K562 (cell line): Measurements from ENCODE around the gene CPOX. TPM values are rescaled to one million over a fixed set of nuclear protein-coding genes. Genes with fewer than 3 reads are reported as not detected.

Experiments used
- ARID1B ChIP-seq: fragments of 450-650 bp; IDR thresholded peaks from 2 replicates; pipeline ENCODE4 v1.6.1; 2016; ENCODE audit warnings: antibody characterized with exemption, mild to moderate bottlenecking, inconsistent platforms
- BDP1 ChIP-seq: IDR thresholded peaks from 3 replicates; pipeline ENCODE4 v1.6.1; 2011; ENCODE audit not compliant: insufficient read length, insufficient read depth
- CREB1 ChIP-seq, 2 experiments: sonication (generic) in 1 of 2; formaldehyde crosslinking in 1 of 2; IDR thresholded peaks; 2 replicates each; pipeline versions ENCODE4 v1.6.1 to v1.8.0; 2012 to 2022; ENCODE audit warnings: inconsistent platforms in 1 of 2, mild to moderate bottlenecking in 1 of 2, missing genetic modification reagents in 1 of 2, moderate library complexity in 1 of 2
- GATA2 ChIP-seq: sonication (generic); formaldehyde crosslinking; IDR thresholded peaks from 2 replicates; pipeline ENCODE4 v1.4.0; 2020; ENCODE audit warnings: mild to moderate bottlenecking, missing genetic modification reagents
- KLF6 ChIP-seq: fragments of 250-450 bp; sonication (Bioruptor Pico); IDR thresholded peaks from 2 replicates; pipeline ENCODE4 v1.4.0; 2020; ENCODE audit warnings: mild to moderate bottlenecking, moderate library complexity, borderline replicate concordance
- MCM5 ChIP-seq: fragments of 450-650 bp; IDR thresholded peaks from 2 replicates; pipeline ENCODE4 v1.6.1; 2016; ENCODE audit warnings: low read depth
- SMAD1 ChIP-seq: fragments of 150-350 bp; IDR thresholded peaks from 2 replicates; pipeline ENCODE4 v1.6.1; 2014; ENCODE audit warnings: low read length, low read depth; ENCODE audit not compliant: partially characterized antibody
- SNRNP70 ChIP-seq: fragments of 200-400 bp; formaldehyde crosslinking; optimal IDR thresholded peaks from 2 replicates; pipeline ENCODE3; 2017; ENCODE audit warnings: low read depth, low read length
- ZNF174 ChIP-seq: fragments of 250-450 bp; sonication (Bioruptor Pico); IDR thresholded peaks from 2 replicates; pipeline ENCODE4 v1.4.0; 2020; ENCODE audit warnings: mild to moderate bottlenecking
- ZNF197 ChIP-seq: fragments of 200-800 bp; sonication (Bioruptor generic); IDR thresholded peaks from 2 replicates; pipeline ENCODE4 v1.6.1; 2016; ENCODE audit warnings: low read depth, missing genetic modification characterization, missing compliant biosample characterization
- polyA plus RNA-seq, 8 experiments: library from polyadenylated mRNA; depleted of rRNA in 4 of 8; stranded (reverse) in 5 of 8; unstranded in 3 of 8; fragments of >200 nt; fragmentation: Nextera tagmentation in 2 of 8; fragmentation: Illumina TruSeq in 1 of 8; extraction: Ambion mirVana in 2 of 8; extraction: Trizol in 1 of 8; gene quantifications; 2 replicates each; pipeline versions ENCODE4 v1.2.1 to v1.2.3, GENCODE V29; 2011 to 2014; ENCODE audit warnings: inconsistent platforms in 1 of 8, missing spikeins in 1 of 8
- total RNA-seq, 7 experiments: library from RNA; depleted of rRNA in 6 of 7; stranded (reverse); fragments of >200 nt in 6 of 7; fragmentation: Illumina TruSeq in 2 of 7; extraction: Trizol in 2 of 7; gene quantifications; 2 replicates each; pipeline versions ENCODE4 v1.2.1 to v1.2.3, GENCODE V29; 2011 to 2021; ENCODE audit warnings: low replicate concordance in 1 of 7
- TF ChIP-seq, protein P1 (sequence below): IDR thresholded peaks from 3 replicates; pipeline ENCODE4 v1.6.1; 2011; ENCODE audit warnings: borderline replicate concordance, mild to moderate bottlenecking, moderate library complexity; ENCODE audit not compliant: insufficient read length; ENCODE audit errors: extremely low read depth
- TF ChIP-seq, protein P2 (sequence below): fragments of 450-650 bp; IDR thresholded peaks from 2 replicates; pipeline ENCODE4 v1.6.1; 2016
- TF ChIP-seq, protein P3 (sequence below): fragments of 250-450 bp; sonication (Bioruptor Pico); IDR thresholded peaks from 2 replicates; pipeline ENCODE4 v1.5.0; 2020; ENCODE audit warnings: mild to moderate bottlenecking
- TF ChIP-seq, protein P4 (sequence below), 2 experiments: fragments of 150-350 bp in 1 of 2; IDR thresholded peaks; 2 replicates each; pipeline ENCODE4 v1.6.1; 2012 to 2016; ENCODE audit warnings: low read depth in 2 of 2, low read length in 2 of 2, mild to moderate bottlenecking in 1 of 2, moderate library complexity in 1 of 2
- TF ChIP-seq, protein P5 (sequence below): fragments of 250-450 bp; sonication (Bioruptor Pico); IDR thresholded peaks from 2 replicates; pipeline ENCODE4 v1.8.0; 2021; ENCODE audit warnings: mild to moderate bottlenecking, moderate library complexity
- TF ChIP-seq, protein P6 (sequence below), 2 experiments: fragments of 250-450 bp in 1 of 2; fragments of 450-650 bp in 1 of 2; sonication (Bioruptor Pico) in 1 of 2; IDR thresholded peaks; 2 replicates each; pipeline versions ENCODE4 v1.6.1 to v1.8.0; 2016 to 2021; ENCODE audit warnings: mild to moderate bottlenecking in 2 of 2, moderate library complexity in 2 of 2, missing compliant biosample characterization in 1 of 2, missing genetic modification characterization in 1 of 2

CPOX gene
- total and polyA plus RNA-seq, 9 of the 15 experiments (the other 6 are each of a cell fraction or from before 2014, with no cell fraction given) = 14.6 to 82.1 (median 24.8) TPM

DNA sequence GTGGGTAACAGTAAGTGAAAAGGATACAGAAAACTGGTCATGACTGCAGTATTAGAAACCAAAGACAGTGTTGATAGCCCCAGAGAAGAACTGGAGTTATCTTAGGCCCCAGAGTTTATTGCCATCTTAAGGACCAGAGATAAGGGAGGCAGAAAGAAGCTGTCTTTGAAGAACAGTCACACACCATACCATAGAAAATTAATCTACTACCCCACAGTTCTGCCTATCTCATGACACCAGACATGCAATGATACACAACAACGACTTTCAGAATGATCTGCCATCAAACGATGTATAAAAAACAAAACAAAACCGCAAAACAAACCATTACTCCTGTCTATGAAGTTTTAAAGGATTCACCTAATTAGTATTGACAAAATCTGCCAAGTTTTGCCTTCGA, 9.6 kb downstream of the CPOX start (continued):
- TF ChIP-seq, protein P1, sequence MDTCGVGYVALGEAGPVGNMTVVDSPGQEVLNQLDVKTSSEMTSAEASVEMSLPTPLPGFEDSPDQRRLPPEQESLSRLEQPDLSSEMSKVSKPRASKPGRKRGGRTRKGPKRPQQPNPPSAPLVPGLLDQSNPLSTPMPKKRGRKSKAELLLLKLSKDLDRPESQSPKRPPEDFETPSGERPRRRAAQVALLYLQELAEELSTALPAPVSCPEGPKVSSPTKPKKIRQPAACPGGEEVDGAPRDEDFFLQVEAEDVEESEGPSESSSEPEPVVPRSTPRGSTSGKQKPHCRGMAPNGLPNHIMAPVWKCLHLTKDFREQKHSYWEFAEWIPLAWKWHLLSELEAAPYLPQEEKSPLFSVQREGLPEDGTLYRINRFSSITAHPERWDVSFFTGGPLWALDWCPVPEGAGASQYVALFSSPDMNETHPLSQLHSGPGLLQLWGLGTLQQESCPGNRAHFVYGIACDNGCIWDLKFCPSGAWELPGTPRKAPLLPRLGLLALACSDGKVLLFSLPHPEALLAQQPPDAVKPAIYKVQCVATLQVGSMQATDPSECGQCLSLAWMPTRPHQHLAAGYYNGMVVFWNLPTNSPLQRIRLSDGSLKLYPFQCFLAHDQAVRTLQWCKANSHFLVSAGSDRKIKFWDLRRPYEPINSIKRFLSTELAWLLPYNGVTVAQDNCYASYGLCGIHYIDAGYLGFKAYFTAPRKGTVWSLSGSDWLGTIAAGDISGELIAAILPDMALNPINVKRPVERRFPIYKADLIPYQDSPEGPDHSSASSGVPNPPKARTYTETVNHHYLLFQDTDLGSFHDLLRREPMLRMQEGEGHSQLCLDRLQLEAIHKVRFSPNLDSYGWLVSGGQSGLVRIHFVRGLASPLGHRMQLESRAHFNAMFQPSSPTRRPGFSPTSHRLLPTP = no peak
- TF ChIP-seq, protein P2, sequence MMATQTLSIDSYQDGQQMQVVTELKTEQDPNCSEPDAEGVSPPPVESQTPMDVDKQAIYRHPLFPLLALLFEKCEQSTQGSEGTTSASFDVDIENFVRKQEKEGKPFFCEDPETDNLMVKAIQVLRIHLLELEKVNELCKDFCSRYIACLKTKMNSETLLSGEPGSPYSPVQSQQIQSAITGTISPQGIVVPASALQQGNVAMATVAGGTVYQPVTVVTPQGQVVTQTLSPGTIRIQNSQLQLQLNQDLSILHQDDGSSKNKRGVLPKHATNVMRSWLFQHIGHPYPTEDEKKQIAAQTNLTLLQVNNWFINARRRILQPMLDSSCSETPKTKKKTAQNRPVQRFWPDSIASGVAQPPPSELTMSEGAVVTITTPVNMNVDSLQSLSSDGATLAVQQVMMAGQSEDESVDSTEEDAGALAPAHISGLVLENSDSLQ = peak; percentile 56
- TF ChIP-seq CREB1 (IDR thresholded peaks at IDR 0.05) = peak; percentile 82; the same call in 1 of the 2 replicates
- no peak for TF ChIP-seq CREB1 (CRISPR knock-in tag; IDR thresholded peaks at IDR 0.05)
- peak; percentile 36; the same call in 1 of the 2 replicates for TF ChIP-seq KLF6
- TF ChIP-seq BDP1 = no peak
- TF ChIP-seq, protein P3, sequence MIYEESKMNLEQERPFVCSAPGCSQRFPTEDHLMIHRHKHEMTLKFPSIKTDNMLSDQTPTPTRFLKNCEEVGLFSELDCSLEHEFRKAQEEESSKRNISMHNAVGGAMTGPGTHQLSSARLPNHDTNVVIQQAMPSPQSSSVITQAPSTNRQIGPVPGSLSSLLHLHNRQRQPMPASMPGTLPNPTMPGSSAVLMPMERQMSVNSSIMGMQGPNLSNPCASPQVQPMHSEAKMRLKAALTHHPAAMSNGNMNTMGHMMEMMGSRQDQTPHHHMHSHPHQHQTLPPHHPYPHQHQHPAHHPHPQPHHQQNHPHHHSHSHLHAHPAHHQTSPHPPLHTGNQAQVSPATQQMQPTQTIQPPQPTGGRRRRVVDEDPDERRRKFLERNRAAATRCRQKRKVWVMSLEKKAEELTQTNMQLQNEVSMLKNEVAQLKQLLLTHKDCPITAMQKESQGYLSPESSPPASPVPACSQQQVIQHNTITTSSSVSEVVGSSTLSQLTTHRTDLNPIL (CRISPR knock-in tag) = no peak
- TF ChIP-seq SNRNP70 = no peak
- TF ChIP-seq GATA2 (CRISPR knock-in tag) = peak; percentile 89
- TF ChIP-seq, protein P4, sequence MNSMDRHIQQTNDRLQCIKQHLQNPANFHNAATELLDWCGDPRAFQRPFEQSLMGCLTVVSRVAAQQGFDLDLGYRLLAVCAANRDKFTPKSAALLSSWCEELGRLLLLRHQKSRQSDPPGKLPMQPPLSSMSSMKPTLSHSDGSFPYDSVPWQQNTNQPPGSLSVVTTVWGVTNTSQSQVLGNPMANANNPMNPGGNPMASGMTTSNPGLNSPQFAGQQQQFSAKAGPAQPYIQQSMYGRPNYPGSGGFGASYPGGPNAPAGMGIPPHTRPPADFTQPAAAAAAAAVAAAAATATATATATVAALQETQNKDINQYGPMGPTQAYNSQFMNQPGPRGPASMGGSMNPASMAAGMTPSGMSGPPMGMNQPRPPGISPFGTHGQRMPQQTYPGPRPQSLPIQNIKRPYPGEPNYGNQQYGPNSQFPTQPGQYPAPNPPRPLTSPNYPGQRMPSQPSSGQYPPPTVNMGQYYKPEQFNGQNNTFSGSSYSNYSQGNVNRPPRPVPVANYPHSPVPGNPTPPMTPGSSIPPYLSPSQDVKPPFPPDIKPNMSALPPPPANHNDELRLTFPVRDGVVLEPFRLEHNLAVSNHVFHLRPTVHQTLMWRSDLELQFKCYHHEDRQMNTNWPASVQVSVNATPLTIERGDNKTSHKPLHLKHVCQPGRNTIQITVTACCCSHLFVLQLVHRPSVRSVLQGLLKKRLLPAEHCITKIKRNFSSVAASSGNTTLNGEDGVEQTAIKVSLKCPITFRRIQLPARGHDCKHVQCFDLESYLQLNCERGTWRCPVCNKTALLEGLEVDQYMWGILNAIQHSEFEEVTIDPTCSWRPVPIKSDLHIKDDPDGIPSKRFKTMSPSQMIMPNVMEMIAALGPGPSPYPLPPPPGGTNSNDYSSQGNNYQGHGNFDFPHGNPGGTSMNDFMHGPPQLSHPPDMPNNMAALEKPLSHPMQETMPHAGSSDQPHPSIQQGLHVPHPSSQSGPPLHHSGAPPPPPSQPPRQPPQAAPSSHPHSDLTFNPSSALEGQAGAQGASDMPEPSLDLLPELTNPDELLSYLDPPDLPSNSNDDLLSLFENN (IDR thresholded peaks at IDR 0.05; ENCODE audit: low read depth in 2 of 2, low read length in 2 of 2) = peak in 1 of 2 experiments; percentile 96; a peak in 2 of 4 replicates
- no peak for TF ChIP-seq MCM5
- no peak for TF ChIP-seq ZNF174 (CRISPR knock-in tag)
- TF ChIP-seq SMAD1 = peak; percentile 78
- peak; percentile 100 for TF ChIP-seq ARID1B
- TF ChIP-seq, protein P5, sequence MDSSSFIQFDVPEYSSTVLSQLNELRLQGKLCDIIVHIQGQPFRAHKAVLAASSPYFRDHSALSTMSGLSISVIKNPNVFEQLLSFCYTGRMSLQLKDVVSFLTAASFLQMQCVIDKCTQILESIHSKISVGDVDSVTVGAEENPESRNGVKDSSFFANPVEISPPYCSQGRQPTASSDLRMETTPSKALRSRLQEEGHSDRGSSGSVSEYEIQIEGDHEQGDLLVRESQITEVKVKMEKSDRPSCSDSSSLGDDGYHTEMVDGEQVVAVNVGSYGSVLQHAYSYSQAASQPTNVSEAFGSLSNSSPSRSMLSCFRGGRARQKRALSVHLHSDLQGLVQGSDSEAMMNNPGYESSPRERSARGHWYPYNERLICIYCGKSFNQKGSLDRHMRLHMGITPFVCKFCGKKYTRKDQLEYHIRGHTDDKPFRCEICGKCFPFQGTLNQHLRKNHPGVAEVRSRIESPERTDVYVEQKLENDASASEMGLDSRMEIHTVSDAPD (CRISPR knock-in tag) = no peak
- TF ChIP-seq ZNF197 (CRISPR knock-in tag) = peak; percentile 90
- TF ChIP-seq, protein P6, sequence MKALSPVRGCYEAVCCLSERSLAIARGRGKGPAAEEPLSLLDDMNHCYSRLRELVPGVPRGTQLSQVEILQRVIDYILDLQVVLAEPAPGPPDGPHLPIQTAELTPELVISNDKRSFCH (CRISPR knock-in tag; IDR thresholded peaks at IDR 0.05) = no peak
- TF ChIP-seq, protein P6 (tag; IDR thresholded peaks at IDR 0.05) = 0 out of 2 replicates have a peak, but pooled peaks have one; percentile 43
